GM23338 (cell line): ENCODE measurements around the gene GPR156. TPM values are rescaled to one million over a fixed set of nuclear protein-coding genes. Genes with fewer than 3 reads are reported as not detected.

ENCODE experiments used
- ATAC-seq: fragments of 200-7000 bp; cut with Tn5 transposase; 3 replicates; pipeline ENCODE4 v1.9.1; 2020
- DNase-seq: peaks from one replicate; pipeline ENCODE4 v3.0.0-alpha.2; 2015; ENCODE audit warnings: low spot score
- H2AFZ ChIP-seq: fragments of 200-600 bp; sonication (generic); 2 replicates; pipeline ENCODE4 v1.8.0; 2016; ENCODE audit warnings: antibody characterized with exemption, mild to moderate bottlenecking, moderate library complexity
- H3F3A ChIP-seq: fragments of 200-600 bp; sonication (generic); replicated peaks from 2 replicates; pipeline ENCODE4 v1.8.0; 2017; ENCODE audit warnings: antibody characterized with exemption, mixed run types, low read depth
- H3K27ac ChIP-seq: fragments of 200-600 bp; sonication (generic); 2 replicates; pipeline ENCODE4 v1.6.1; 2016; ENCODE audit warnings: low read depth
- H3K27me3 ChIP-seq: fragments of 200-600 bp; sonication (generic); 2 replicates; pipeline ENCODE4 v1.8.0; 2016; ENCODE audit warnings: mild to moderate bottlenecking, mixed run types, moderate library complexity; ENCODE audit not compliant: insufficient read depth
- H3K36me3 ChIP-seq: fragments of 200-600 bp; sonication (generic); 2 replicates; pipeline ENCODE4 v1.8.0; 2016; ENCODE audit warnings: mild to moderate bottlenecking; ENCODE audit not compliant: insufficient read depth
- H3K4me1 ChIP-seq: fragments of 200-600 bp; sonication (generic); 2 replicates; pipeline ENCODE4 v1.8.0; 2016; ENCODE audit warnings: mild to moderate bottlenecking, moderate library complexity; ENCODE audit not compliant: insufficient read depth
- H3K4me2 ChIP-seq: fragments of 200-600 bp; sonication (generic); 2 replicates; pipeline ENCODE4 v1.7.1; 2017; ENCODE audit warnings: mixed run types
- H3K4me3 ChIP-seq: fragments of 200-600 bp; sonication (generic); 2 replicates; pipeline ENCODE4 v1.6.1; 2016; ENCODE audit warnings: mixed run types
- H3K79me2 ChIP-seq: fragments of 200-600 bp; sonication (generic); replicated peaks from 2 replicates; pipeline ENCODE4 v1.8.0; 2017; ENCODE audit warnings: mild to moderate bottlenecking; ENCODE audit not compliant: insufficient read depth
- H3K9me2 ChIP-seq: fragments of 200-600 bp; sonication (generic); 2 replicates; pipeline ENCODE4 v1.8.0; 2017; ENCODE audit not compliant: insufficient read depth
- H4K20me1 ChIP-seq: fragments of 200-600 bp; sonication (generic); replicated peaks from 2 replicates; pipeline ENCODE4 v1.8.0; 2017; ENCODE audit warnings: mild to moderate bottlenecking; ENCODE audit not compliant: insufficient read depth
- H3K27ac Mint-ChIP-seq: 2 replicates; pipeline ENCODE4 v1.8.0; 2020; ENCODE audit warnings: inconsistent platforms, mild to moderate bottlenecking, moderate library complexity, mixed read lengths
- H3K27me3 Mint-ChIP-seq: 3 replicates; pipeline ENCODE4 v1.8.0; 2022; ENCODE audit warnings: low read depth, mild to moderate bottlenecking, moderate library complexity, mixed read lengths, inconsistent platforms; ENCODE audit not compliant: insufficient read depth, poor library complexity
- H3K36me3 Mint-ChIP-seq: 3 replicates; pipeline ENCODE4 v1.8.0; 2021; ENCODE audit warnings: low read depth, mild to moderate bottlenecking, inconsistent platforms, moderate library complexity, mixed read lengths
- H3K4me1 Mint-ChIP-seq: 3 replicates; pipeline ENCODE4 v1.8.0; 2020; ENCODE audit warnings: mild to moderate bottlenecking, inconsistent platforms, mixed read lengths
- H3K4me3 Mint-ChIP-seq: 3 replicates; pipeline ENCODE4 v1.8.0; 2021; ENCODE audit warnings: moderate library complexity, mild to moderate bottlenecking, inconsistent platforms, mixed read lengths
- H3K9me3 Mint-ChIP-seq: 3 replicates; pipeline ENCODE4 v1.8.0; 2020; ENCODE audit warnings: moderate library complexity, mild to moderate bottlenecking, inconsistent platforms, mixed read lengths
- CREB1 ChIP-seq: fragments of 250-450 bp; sonication (Bioruptor Pico); IDR thresholded peaks from 2 replicates; pipeline ENCODE4 v1.5.0; 2020; ENCODE audit warnings: low read depth, mild to moderate bottlenecking, moderate library complexity
- ETS1 ChIP-seq: IDR thresholded peaks from 2 replicates; pipeline ENCODE4 v1.6.1; 2016; ENCODE audit warnings: antibody characterized with exemption
- EZH2 ChIP-seq: fragments of 200-600 bp; sonication (generic); IDR thresholded peaks from one replicate; pipeline ENCODE4 v1.8.0; 2017; ENCODE audit warnings: antibody characterized with exemption, mild to moderate bottlenecking, low read depth; ENCODE audit not compliant: unreplicated experiment
- EZH2phosphoT487 ChIP-seq: fragments of 200-600 bp; sonication (generic); IDR thresholded peaks from one replicate; pipeline ENCODE4 v1.8.1; 2018; ENCODE audit warnings: antibody characterized with exemption; ENCODE audit not compliant: unreplicated experiment
- JUNB ChIP-seq: IDR thresholded peaks from one replicate; pipeline ENCODE4 v1.6.1; 2016; ENCODE audit warnings: antibody characterized with exemption; ENCODE audit not compliant: unreplicated experiment
- NANOG ChIP-seq: IDR thresholded peaks from 2 replicates; pipeline ENCODE4 v1.6.1; 2016; ENCODE audit warnings: antibody characterized with exemption, borderline replicate concordance
- POLR2AphosphoS5 ChIP-seq: IDR thresholded peaks from 2 replicates; pipeline ENCODE4 v1.6.1; 2016; ENCODE audit warnings: antibody characterized with exemption, low read depth
- STAT1 ChIP-seq: IDR thresholded peaks from one replicate; pipeline ENCODE4 v1.6.1; 2016; ENCODE audit warnings: antibody characterized with exemption; ENCODE audit not compliant: unreplicated experiment
- ZNF114 ChIP-seq: fragments of 250-450 bp; sonication (Bioruptor Pico); IDR thresholded peaks from 2 replicates; pipeline ENCODE4 v1.5.0; 2020; ENCODE audit warnings: mild to moderate bottlenecking, moderate library complexity
- ZNF331 ChIP-seq: fragments of 250-450 bp; sonication (Bioruptor Pico); IDR thresholded peaks from 2 replicates; pipeline ENCODE4 v1.5.0; 2020; ENCODE audit warnings: low read depth, mild to moderate bottlenecking, moderate library complexity
- polyA plus RNA-seq: library from polyadenylated mRNA; unstranded; fragments of >200 nt; fragmentation: Nextera tagmentation; extraction: Ambion mirVana; gene quantifications from 2 replicates; pipeline ENCODE4 v1.2.1, GENCODE V29; 2016
- total RNA-seq: library from RNA; depleted of rRNA; stranded (reverse); fragments of >200 nt; shearing (Covaris generic); gene quantifications from 2 replicates; pipeline ENCODE4 v1.2.3, GENCODE V29; 2014
- TF ChIP-seq, protein P1 (sequence below): fragments of 250-450 bp; sonication (Bioruptor Pico); IDR thresholded peaks from 2 replicates; pipeline ENCODE4 v1.5.0; 2020; ENCODE audit warnings: mild to moderate bottlenecking, moderate library complexity
- TF ChIP-seq, protein P2 (sequence below): IDR thresholded peaks from one replicate; pipeline ENCODE4 v1.6.1; 2018; ENCODE audit warnings: antibody characterized with exemption; ENCODE audit not compliant: unreplicated experiment
- TF ChIP-seq, protein P3 (sequence below), 2 experiments: fragments of 200-600 bp in 1 of 2; sonication (generic) in 1 of 2; conservative IDR thresholded peaks; 2 replicates each; pipeline versions ENCODE4 v1.5.1 to v1.6.1; 2016 to 2017; ENCODE audit warnings: antibody characterized with exemption in 2 of 2, low read depth in 2 of 2, mild to moderate bottlenecking in 2 of 2, moderate library complexity in 1 of 2

GPR156 gene
- total and polyA plus RNA-seq, 2 experiments from 2014 or later = 0.50 to 2.5 TPM

DNA sequence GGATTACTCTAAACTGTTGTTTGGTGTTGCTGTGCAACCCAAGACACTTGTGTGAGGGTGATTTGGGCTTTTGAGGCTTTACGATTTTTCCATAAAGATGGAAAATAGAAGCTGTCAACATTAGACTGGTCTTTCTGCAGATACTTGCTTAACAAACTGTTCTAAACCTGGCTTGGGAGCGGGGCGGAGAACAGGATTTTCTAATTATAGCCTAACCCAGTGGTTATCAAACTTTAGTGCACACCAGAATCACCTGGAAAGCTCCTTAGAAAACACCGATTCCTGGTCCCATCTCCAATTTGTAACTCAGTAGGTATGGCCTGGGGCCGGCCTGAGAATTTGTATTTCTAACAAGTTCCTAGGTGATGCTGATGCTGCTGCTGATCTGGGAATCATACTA is 19.0 kb downstream of the GPR156 start:
- peaks cover 4% of the 10 kb centered on the region for H3K27me3 Mint-ChIP-seq

More for the DNA sequence above, 19.0 kb downstream of the GPR156 start:
- H3K4me1 ChIP-seq = peaks cover 12% of the 10 kb centered on the region; the same call in 1 of the 2 replicates
- no peak overlapping the region for H3K4me3 ChIP-seq
- H2AFZ ChIP-seq = no peak overlapping the region
- no peak overlapping the region for H3K4me2 ChIP-seq
- no peak for TF ChIP-seq NANOG
- no peak for TF ChIP-seq ZNF114 (CRISPR knock-in tag)
- no peak for TF ChIP-seq EZH2phosphoT487
- no peak for TF ChIP-seq JUNB
- TF ChIP-seq CREB1 (CRISPR knock-in tag) = no peak
- TF ChIP-seq, protein P1, sequence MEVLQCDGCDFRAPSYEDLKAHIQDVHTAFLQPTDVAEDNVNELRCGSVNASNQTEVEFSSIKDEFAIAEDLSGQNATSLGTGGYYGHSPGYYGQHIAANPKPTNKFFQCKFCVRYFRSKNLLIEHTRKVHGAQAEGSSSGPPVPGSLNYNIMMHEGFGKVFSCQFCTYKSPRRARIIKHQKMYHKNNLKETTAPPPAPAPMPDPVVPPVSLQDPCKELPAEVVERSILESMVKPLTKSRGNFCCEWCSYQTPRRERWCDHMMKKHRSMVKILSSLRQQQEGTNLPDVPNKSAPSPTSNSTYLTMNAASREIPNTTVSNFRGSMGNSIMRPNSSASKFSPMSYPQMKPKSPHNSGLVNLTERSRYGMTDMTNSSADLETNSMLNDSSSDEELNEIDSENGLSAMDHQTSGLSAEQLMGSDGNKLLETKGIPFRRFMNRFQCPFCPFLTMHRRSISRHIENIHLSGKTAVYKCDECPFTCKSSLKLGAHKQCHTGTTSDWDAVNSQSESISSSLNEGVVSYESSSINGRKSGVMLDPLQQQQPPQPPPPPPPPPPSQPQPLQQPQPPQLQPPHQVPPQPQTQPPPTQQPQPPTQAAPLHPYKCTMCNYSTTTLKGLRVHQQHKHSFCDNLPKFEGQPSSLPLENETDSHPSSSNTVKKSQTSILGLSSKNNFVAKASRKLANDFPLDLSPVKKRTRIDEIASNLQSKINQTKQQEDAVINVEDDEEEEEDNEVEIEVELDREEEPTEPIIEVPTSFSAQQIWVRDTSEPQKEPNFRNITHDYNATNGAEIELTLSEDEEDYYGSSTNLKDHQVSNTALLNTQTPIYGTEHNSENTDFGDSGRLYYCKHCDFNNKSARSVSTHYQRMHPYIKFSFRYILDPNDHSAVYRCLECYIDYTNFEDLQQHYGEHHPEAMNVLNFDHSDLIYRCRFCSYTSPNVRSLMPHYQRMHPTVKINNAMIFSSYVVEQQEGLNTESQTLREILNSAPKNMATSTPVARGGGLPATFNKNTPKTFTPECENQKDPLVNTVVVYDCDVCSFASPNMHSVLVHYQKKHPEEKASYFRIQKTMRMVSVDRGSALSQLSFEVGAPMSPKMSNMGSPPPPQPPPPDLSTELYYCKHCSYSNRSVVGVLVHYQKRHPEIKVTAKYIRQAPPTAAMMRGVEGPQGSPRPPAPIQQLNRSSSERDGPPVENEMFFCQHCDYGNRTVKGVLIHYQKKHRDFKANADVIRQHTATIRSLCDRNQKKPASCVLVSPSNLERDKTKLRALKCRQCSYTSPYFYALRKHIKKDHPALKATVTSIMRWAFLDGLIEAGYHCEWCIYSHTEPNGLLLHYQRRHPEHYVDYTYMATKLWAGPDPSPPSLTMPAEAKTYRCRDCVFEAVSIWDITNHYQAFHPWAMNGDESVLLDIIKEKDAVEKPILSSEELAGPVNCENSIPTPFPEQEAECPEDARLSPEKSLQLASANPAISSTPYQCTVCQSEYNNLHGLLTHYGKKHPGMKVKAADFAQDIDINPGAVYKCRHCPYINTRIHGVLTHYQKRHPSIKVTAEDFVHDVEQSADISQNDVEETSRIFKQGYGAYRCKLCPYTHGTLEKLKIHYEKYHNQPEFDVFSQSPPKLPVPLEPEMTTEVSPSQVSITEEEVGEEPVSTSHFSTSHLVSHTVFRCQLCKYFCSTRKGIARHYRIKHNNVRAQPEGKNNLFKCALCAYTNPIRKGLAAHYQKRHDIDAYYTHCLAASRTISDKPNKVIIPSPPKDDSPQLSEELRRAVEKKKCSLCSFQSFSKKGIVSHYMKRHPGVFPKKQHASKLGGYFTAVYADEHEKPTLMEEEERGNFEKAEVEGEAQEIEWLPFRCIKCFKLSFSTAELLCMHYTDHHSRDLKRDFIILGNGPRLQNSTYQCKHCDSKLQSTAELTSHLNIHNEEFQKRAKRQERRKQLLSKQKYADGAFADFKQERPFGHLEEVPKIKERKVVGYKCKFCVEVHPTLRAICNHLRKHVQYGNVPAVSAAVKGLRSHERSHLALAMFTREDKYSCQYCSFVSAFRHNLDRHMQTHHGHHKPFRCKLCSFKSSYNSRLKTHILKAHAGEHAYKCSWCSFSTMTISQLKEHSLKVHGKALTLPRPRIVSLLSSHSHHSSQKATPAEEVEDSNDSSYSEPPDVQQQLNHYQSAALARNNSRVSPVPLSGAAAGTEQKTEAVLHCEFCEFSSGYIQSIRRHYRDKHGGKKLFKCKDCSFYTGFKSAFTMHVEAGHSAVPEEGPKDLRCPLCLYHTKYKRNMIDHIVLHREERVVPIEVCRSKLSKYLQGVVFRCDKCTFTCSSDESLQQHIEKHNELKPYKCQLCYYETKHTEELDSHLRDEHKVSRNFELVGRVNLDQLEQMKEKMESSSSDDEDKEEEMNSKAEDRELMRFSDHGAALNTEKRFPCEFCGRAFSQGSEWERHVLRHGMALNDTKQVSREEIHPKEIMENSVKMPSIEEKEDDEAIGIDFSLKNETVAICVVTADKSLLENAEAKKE (CRISPR knock-in tag) = no peak
- no peak for TF ChIP-seq STAT1
- TF ChIP-seq, protein P2, sequence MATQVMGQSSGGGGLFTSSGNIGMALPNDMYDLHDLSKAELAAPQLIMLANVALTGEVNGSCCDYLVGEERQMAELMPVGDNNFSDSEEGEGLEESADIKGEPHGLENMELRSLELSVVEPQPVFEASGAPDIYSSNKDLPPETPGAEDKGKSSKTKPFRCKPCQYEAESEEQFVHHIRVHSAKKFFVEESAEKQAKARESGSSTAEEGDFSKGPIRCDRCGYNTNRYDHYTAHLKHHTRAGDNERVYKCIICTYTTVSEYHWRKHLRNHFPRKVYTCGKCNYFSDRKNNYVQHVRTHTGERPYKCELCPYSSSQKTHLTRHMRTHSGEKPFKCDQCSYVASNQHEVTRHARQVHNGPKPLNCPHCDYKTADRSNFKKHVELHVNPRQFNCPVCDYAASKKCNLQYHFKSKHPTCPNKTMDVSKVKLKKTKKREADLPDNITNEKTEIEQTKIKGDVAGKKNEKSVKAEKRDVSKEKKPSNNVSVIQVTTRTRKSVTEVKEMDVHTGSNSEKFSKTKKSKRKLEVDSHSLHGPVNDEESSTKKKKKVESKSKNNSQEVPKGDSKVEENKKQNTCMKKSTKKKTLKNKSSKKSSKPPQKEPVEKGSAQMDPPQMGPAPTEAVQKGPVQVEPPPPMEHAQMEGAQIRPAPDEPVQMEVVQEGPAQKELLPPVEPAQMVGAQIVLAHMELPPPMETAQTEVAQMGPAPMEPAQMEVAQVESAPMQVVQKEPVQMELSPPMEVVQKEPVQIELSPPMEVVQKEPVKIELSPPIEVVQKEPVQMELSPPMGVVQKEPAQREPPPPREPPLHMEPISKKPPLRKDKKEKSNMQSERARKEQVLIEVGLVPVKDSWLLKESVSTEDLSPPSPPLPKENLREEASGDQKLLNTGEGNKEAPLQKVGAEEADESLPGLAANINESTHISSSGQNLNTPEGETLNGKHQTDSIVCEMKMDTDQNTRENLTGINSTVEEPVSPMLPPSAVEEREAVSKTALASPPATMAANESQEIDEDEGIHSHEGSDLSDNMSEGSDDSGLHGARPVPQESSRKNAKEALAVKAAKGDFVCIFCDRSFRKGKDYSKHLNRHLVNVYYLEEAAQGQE = no peak
- TF ChIP-seq ZNF331 (CRISPR knock-in tag) = no peak
- TF ChIP-seq, protein P3, sequence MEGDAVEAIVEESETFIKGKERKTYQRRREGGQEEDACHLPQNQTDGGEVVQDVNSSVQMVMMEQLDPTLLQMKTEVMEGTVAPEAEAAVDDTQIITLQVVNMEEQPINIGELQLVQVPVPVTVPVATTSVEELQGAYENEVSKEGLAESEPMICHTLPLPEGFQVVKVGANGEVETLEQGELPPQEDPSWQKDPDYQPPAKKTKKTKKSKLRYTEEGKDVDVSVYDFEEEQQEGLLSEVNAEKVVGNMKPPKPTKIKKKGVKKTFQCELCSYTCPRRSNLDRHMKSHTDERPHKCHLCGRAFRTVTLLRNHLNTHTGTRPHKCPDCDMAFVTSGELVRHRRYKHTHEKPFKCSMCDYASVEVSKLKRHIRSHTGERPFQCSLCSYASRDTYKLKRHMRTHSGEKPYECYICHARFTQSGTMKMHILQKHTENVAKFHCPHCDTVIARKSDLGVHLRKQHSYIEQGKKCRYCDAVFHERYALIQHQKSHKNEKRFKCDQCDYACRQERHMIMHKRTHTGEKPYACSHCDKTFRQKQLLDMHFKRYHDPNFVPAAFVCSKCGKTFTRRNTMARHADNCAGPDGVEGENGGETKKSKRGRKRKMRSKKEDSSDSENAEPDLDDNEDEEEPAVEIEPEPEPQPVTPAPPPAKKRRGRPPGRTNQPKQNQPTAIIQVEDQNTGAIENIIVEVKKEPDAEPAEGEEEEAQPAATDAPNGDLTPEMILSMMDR (conservative IDR thresholded peaks at IDR 0.05; ENCODE audit: low read depth in 2 of 2) = no peak
- TF ChIP-seq EZH2 = no peak
- no peak for TF ChIP-seq ETS1
- no peak for TF ChIP-seq POLR2AphosphoS5
- ATAC-seq = no peak
- Mint-ChIP-seq H3K9me3 (0 out of 3 replicates have a peak, but pooled peaks cover 4% of the 10 kb centered on the region), H3K4me3 (no peak overlapping the region), H3K4me1 (peaks cover 12% of the 10 kb centered on the region), H3K36me3 (no peaks in the 10 kb centered on the region), H3K27ac (no peak overlapping the region)
- H3K27me3 ChIP-seq = no peaks in the 10 kb centered on the region
- H3K9me2 ChIP-seq = peaks cover 7% of the 10 kb centered on the region
- no peaks in the 10 kb centered on the region for H3K79me2 ChIP-seq
- DNase-seq = no peak
- H3F3A ChIP-seq = no peaks in the 10 kb centered on the region
- H3K36me3 ChIP-seq = no peaks in the 10 kb centered on the region
- H3K27ac ChIP-seq = no peak overlapping the region
- no peaks in the 10 kb centered on the region for H4K20me1 ChIP-seq
